HG03196 (cell line): ENCODE data around the gene S100A11.

Experiments
- ATAC-seq: cut with Tn5 transposase; IDR thresholded peaks from one replicate; pipeline ENCODE4 v1.9.1; 2021; ENCODE audit not compliant: unreplicated experiment

S100A11 gene

GRCh38 chr1:152039886-152040285 lies 3.1 kb upstream of the S100A11 start:
- no peak for ATAC-seq

DNA sequence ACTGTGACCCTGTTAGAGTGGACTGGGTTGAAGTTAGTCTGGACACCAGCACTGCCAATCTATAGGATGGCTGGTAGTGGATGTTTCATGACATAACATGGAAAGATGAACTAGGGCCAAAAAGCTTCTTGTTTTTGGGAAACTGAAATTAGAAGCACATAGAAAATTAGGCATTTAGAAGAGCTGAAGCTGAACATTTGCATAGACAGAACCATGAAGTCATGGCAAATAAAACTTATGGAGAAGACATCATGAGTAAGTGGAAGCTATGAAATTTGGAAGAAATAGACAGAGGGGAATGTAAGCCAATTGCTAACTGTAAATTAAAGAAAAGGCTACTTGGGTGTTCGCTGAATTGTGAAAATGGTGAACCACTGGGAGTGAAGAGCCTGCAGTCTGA lies 2.7 kb upstream of the S100A11 start:
- no peak for ATAC-seq

- ATAC-seq, result no peak
Observed at GRCh38 chr1:152038871-152039270, 2.1 kb upstream of the S100A11 start.

DNA sequence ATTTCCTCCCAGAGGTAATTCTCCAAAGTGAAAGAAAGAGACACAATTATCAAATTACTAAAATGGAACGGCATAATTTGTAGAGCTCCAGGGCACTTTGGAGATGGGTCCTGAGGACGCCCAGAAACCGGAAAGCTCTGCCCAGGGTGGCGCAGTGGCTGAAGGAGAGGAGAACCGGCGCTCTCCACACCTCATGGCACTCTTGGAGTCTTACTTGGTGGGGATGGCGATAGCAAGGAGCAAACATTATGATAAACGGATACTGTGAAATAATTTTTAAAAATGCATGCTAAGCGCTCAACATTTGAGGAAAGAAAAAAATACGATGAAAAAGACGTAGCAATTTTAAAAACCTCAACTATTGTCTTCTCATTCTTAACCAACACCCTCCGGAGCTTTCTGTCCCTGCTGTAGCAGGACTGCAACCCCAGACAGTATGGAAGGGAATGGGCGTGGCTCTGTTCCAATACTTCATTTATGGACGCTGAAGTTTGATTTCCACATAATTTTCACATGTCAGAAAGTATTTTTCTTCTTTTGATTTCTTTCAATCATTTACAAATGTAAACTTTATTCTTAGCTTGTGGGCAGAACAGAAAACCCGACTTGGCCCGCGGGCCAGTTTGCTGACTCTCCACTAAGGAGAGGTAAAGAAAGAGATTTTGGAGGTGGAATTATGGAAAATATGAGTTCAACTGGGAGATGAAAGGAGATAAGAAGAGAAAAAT lies 1.1 kb downstream of the S100A11 start:
- no peak for ATAC-seq

- ATAC-seq, result peak; percentile 50
Observed at GRCh38 chr1:152034654-152035538, 1.9 kb downstream of the S100A11 start.

DNA sequence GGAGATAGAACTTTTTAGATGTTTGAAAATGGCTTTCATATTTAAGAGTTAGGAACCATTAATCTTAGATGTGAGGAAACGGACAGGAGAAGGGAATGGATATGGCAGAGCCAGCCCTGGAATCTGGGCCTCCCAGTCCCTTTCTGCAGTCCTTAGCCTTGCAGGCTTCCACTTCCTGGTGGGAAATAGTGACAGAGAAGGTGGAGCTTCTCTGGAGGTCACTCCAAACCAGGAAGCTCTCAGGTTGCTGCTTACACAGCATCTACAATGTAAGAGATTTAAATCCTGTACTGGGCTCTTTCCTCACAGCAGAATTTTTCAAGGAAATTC lies 2.5 kb downstream of the S100A11 start:
- no peak for ATAC-seq

- ATAC-seq, result no peak
Observed at GRCh38 chr1:152029929-152030211, 6.9 kb downstream of the S100A11 start.

DNA sequence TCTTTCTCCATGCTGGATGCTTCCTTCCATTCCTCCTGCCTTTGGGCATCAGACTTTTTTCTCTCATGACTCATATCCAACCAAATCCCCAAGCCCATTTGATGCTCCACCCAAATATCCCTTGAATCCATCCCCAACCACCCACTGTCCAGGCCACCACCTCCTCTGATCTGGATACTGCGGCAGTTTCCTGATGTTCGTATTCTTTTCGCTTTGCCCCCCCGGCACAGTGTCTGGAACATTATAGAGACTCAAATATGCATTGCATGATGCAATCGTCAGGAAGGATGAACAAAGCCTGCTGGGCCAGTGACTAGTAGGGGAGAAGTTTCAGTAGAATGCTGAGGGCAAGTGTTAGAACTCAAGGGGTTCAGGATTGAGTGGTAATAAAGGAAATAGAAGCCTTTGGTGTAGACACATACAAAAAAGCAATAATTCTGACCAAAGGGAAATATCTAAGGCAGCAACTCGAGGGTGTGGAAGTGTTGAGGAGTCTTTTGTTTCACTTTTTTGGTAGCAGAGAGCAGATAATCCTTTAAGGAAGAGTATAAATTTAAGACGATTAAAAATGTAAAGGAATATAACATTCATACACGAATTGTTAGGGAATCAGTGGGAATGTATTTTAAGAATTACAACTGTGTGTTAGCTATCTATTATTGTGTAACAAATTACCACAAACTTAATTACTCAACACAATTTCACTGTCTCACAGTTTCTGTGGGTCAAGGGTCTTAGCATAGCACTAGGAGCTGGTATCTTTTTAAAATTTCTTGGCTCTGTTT lies 7.5 kb downstream of the S100A11 start:
- ATAC-seq, result no peak

GRCh38 chr1:152026895-152027294 lies 9.9 kb downstream of the S100A11 start:
- ATAC-seq, result no peak

- no peak for ATAC-seq
Observed at GRCh38 chr1:152024223-152024622, 12.6 kb downstream of the S100A11 start.

GRCh38 chr1:152023221-152023620 lies 13.6 kb downstream of the S100A11 start:
- ATAC-seq, result no peak

DNA sequence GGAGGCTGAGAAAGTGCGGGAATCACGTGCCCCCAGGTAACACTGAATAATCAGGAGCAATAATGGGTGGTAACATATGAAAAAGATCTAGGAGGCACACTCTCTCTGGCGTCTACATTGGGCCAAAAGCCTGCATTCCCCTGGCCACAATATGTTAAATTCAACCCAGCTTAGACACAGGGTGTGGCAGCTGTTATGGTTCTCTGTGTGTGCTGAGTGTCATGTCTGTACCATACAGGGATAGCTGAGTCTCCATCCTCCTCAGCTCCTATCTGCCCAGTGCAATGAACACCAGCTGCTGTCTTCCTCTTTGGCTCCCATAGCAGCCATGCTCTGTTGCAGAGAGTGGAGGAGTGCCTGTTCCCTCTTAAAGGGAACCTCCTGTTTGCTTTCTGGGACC lies 14.3 kb downstream of the S100A11 start:
- ATAC-seq, result no peak

- no peak for ATAC-seq
Observed at GRCh38 chr1:152021569-152021968, 15.2 kb downstream of the S100A11 start.

DNA sequence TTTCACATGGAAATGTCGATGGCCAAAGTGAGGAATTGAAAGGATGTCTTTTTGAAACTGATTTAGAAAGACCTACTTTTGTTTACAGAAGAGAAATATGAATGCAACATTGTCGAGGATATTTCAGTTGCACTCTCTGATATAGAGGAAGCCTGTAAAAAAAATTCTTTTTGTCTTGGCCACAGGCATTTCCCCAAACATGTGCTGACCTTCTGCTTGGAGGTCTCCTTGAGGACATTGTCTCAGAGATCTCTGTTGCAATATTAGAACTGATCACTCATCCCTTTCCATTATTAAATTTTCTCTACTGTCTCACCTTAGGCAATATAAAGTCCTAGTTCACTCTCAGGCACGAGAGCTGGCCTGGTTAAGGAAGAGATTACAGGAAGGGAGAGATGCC lies 16.0 kb downstream of the S100A11 start:
- ATAC-seq, result no peak

- ATAC-seq, result no peak
Observed at GRCh38 chr1:152018537-152018936, 18.3 kb downstream of the S100A11 start.

- no peak for ATAC-seq
Observed at GRCh38 chr1:152015766-152016165, 21.0 kb downstream of the S100A11 start.

DNA sequence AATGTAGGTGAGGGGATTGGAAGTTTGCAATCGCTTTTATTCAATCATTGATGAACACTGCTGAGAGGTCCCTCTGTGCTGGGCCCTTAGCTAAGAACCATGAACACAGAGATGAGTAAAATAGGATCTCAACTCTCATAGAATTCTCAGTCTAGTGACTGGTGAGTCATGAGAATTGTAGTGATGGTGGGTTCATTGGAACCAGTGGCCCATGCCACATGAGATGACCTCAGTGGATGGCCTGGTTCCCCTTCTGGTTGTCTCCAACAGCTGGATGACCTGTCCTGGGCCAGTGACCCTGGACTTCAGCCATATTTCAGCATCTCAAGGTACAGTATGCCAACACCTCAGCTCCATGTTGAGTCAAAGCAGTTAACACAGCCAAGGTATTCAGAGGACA lies 21.9 kb downstream of the S100A11 start:
- ATAC-seq, result no peak

DNA sequence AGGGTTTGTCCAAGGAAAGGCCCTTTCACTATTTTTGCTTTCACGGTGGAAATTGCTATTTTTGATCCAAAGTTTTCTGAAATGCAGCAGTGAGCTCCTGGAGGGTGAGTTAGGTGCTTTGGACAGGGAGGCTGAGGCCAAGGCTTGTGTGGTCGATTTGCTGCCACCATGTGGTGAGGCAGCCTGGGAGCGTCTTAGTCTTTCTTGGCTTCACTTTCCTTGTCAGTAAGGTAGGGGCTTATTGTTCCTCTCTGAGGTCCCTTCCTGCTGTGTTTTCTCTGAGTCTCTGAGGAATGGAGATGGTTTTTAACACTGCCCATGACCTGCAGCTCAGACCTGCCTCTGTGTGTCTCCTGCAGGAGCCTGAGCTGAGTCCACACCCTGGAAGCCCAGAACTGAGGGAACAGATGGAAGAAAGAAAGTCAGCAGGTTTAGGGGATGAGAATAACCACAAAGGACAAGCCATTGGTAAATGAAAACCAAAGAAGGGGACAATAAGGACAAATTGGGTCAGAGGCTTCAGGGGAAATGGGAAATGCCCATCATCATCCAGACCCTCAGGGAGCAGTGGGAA lies 23.1 kb downstream of the S100A11 start:
- no peak for ATAC-seq

GRCh38 chr1:152009691-152010090 lies 27.1 kb downstream of the S100A11 start:
- no peak for ATAC-seq

- ATAC-seq, result no peak
Observed at GRCh38 chr1:152007047-152007446, 29.8 kb downstream of the S100A11 start.

DNA sequence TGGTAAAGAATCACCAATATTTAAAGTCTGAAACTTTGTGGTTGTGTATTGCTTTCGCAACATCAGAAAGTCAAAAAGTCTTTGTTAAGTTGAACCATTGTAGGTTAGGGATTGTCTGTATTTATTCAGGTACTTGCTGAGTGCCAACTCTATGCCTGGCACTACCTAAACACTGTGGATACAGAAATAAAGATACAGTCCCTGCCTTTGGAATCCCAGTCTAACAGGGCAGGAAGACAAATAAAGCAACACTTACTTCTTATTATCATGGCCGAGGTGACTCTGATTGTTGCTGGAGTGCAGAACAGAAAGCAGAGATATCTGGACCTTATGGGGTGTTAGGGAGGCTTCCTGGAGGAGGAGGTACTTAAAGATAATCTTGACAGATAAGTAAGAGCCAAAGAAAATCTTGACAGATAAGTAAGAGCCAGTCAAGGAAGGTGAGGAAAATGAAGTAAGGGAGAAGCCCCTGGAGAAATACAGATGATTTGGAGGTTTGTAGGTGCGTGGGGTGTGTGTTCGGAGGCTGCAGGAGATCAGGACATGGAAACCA lies 31.4 kb downstream of the S100A11 start:
- no peak for ATAC-seq
